ENCODE measurements around the gene ATP10D. TPM values are rescaled to one million over a fixed set of nuclear protein-coding genes. Genes with fewer than 3 reads are reported as not detected.

Gene ATP10D
- total and polyA plus RNA-seq, 9 of the 15 experiments (the other 6 are each of a cell fraction or from before 2014, with no cell fraction given), result 0.10 to 0.36 (median 0.19) TPM; not detected in 1

DNA sequence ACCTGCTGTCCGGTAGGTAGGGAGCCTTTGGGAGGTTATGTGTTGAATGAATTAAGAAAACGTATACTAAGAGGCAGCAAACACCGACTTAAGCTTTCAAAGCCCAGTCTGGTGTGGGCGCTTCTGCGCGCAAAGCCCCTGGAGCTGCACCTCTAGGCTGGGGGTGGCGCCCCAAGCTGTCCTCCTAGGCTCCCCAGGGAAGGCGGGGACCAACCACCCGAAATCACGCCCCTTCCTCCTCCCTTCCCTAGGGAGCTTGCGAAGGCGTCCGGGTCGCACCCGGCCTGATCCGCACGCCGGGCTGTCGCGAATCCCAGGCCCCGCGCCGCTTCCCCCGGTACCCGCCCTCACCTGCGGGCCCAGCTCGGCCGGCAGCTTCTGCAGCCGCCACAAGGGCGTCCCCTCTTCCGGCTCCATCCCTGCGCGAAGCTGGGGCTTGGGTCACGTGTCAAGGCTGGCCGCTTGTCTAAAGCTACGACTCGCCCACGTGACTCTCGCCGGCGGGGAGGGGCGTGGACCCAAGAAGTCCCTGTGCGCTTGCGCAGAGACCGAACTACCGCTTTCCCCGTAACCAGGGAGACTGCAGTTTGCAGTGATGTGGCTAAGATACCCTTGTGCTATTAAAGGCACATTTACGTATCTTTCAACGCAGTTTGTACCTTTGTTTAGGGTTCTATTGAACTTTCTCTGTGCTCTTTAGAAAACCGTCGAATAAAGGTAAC is 21.7 kb upstream of the ATP10D start, which contains the start of gene COMMD8 (continued):
- TF ChIP-seq, protein P1, sequence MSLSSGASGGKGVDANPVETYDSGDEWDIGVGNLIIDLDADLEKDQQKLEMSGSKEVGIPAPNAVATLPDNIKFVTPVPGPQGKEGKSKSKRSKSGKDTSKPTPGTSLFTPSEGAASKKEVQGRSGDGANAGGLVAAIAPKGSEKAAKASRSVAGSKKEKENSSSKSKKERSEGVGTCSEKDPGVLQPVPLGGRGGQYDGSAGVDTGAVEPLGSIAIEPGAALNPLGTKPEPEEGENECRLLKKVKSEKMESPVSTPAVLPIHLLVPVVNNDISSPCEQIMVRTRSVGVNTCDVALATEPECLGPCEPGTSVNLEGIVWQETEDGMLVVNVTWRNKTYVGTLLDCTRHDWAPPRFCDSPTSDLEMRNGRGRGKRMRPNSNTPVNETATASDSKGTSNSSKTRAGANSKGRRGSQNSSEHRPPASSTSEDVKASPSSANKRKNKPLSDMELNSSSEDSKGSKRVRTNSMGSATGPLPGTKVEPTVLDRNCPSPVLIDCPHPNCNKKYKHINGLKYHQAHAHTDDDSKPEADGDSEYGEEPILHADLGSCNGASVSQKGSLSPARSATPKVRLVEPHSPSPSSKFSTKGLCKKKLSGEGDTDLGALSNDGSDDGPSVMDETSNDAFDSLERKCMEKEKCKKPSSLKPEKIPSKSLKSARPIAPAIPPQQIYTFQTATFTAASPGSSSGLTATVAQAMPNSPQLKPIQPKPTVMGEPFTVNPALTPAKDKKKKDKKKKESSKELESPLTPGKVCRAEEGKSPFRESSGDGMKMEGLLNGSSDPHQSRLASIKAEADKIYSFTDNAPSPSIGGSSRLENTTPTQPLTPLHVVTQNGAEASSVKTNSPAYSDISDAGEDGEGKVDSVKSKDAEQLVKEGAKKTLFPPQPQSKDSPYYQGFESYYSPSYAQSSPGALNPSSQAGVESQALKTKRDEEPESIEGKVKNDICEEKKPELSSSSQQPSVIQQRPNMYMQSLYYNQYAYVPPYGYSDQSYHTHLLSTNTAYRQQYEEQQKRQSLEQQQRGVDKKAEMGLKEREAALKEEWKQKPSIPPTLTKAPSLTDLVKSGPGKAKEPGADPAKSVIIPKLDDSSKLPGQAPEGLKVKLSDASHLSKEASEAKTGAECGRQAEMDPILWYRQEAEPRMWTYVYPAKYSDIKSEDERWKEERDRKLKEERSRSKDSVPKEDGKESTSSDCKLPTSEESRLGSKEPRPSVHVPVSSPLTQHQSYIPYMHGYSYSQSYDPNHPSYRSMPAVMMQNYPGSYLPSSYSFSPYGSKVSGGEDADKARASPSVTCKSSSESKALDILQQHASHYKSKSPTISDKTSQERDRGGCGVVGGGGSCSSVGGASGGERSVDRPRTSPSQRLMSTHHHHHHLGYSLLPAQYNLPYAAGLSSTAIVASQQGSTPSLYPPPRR (CRISPR knock-in tag; IDR thresholded peaks at IDR 0.05; ENCODE audit: borderline replicate concordance), result no peak
- no peak for TF ChIP-seq ZFPM2 (CRISPR knock-in tag; IDR thresholded peaks at IDR 0.05)
- TF ChIP-seq ZNF586 (CRISPR knock-in tag; conservative IDR thresholded peaks at IDR 0.05), result no peak
- TF ChIP-seq, protein P2, sequence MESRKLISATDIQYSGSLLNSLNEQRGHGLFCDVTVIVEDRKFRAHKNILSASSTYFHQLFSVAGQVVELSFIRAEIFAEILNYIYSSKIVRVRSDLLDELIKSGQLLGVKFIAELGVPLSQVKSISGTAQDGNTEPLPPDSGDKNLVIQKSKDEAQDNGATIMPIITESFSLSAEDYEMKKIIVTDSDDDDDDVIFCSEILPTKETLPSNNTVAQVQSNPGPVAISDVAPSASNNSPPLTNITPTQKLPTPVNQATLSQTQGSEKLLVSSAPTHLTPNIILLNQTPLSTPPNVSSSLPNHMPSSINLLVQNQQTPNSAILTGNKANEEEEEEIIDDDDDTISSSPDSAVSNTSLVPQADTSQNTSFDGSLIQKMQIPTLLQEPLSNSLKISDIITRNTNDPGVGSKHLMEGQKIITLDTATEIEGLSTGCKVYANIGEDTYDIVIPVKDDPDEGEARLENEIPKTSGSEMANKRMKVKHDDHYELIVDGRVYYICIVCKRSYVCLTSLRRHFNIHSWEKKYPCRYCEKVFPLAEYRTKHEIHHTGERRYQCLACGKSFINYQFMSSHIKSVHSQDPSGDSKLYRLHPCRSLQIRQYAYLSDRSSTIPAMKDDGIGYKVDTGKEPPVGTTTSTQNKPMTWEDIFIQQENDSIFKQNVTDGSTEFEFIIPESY (CRISPR knock-in tag; IDR thresholded peaks at IDR 0.05), result no peak
- TF ChIP-seq NRF1 (conservative IDR thresholded peaks at IDR 0.05 in 1 of 2, IDR thresholded peaks at IDR 0.05 in 1 of 2), result peak; percentile 98
- TF ChIP-seq SLC30A9 (CRISPR knock-in tag; IDR thresholded peaks at IDR 0.05), result no peak
- TF ChIP-seq, protein P3, sequence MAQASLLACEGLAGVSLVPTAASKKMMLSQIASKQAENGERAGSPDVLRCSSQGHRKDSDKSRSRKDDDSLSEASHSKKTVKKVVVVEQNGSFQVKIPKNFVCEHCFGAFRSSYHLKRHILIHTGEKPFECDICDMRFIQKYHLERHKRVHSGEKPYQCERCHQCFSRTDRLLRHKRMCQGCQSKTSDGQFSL (CRISPR knock-in tag; IDR thresholded peaks at IDR 0.05), result no peak
- TF ChIP-seq, protein P3 (tag; IDR thresholded peaks at IDR 0.05), result no peak
- TF ChIP-seq KAT2B (IDR thresholded peaks at IDR 0.05; ENCODE audit: low read depth, low read length), result no peak
- no peak for TF ChIP-seq PTBP1 (IDR thresholded peaks at IDR 0.05; ENCODE audit: low read depth, low read length)
- TF ChIP-seq ZNF224 (CRISPR knock-in tag; IDR thresholded peaks at IDR 0.05), result no peak
- TF ChIP-seq SMARCC2 (IDR thresholded peaks at IDR 0.05; ENCODE audit: low read depth), result no peak
- TF ChIP-seq, protein P4, sequence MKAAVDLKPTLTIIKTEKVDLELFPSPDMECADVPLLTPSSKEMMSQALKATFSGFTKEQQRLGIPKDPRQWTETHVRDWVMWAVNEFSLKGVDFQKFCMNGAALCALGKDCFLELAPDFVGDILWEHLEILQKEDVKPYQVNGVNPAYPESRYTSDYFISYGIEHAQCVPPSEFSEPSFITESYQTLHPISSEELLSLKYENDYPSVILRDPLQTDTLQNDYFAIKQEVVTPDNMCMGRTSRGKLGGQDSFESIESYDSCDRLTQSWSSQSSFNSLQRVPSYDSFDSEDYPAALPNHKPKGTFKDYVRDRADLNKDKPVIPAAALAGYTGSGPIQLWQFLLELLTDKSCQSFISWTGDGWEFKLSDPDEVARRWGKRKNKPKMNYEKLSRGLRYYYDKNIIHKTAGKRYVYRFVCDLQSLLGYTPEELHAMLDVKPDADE (conservative IDR thresholded peaks at IDR 0.05; ENCODE audit: control insufficient read depth, low read depth, low read length), result no peak
- TF ChIP-seq ZNF311 (CRISPR knock-in tag; IDR thresholded peaks at IDR 0.05), result no peak
